IMR-90 (cell line): Measurements from ENCODE around the gene NPFFR1. TPM values are rescaled to one million over a fixed set of nuclear protein-coding genes. Genes with fewer than 3 reads are reported as not detected.

ENCODE experiments used
- ATAC-seq: fragments of 200-7000 bp; cut with Tn5 transposase; 2 replicates; pipeline ENCODE4 v1.9.1; 2020; ENCODE audit warnings: low read depth, mild to moderate bottlenecking, moderate library complexity
- BruUV-seq: library from RNA; stranded (reverse); fragments of 400-500 nt; replicated peaks from 2 replicates; lab custom pipeline; 2021; lab: Mats Ljungman, UMichigan
- CTCF ChIA-PET: fragments of 300-600 bp; formaldehyde crosslinking; extraction: SDS; loops from one replicate; lab custom pipeline; 2021; ENCODE audit warnings: antibody characterized with exemption; lab: Yijun Ruan, JAX
- POLR2A ChIA-PET: fragments of 300-600 bp; sonication (Branson Sonifier 250); formaldehyde crosslinking; loops from one replicate; lab custom pipeline; 2022; ENCODE audit warnings: antibody characterized with exemption; ENCODE audit not compliant: unreplicated experiment; lab: Charles Lee
- DNase-seq: peaks from one replicate; pipeline ENCODE4 v3.0.0; 2013
- H2AFZ ChIP-seq: replicated peaks from 2 replicates; pipeline ENCODE3; 2013; ENCODE audit warnings: low read length, mild to moderate bottlenecking; ENCODE audit not compliant: poor library complexity
- H2AK5ac ChIP-seq: 2 replicates; pipeline ENCODE4 v1.6.1; 2013; ENCODE audit warnings: low read depth, low read length, inconsistent platforms
- H2AK9ac ChIP-seq: replicated peaks from 2 replicates; pipeline ENCODE3; 2013; ENCODE audit warnings: mild to moderate bottlenecking, low read depth, low read length, moderate library complexity; ENCODE audit not compliant: poor library complexity
- H2BK120ac ChIP-seq: 2 replicates; pipeline ENCODE4 v1.6.1; 2013; ENCODE audit warnings: low read depth, low read length, inconsistent platforms
- H2BK15ac ChIP-seq: 3 replicates; pipeline ENCODE4 v1.6.1; 2013; ENCODE audit warnings: low read depth, low read length, inconsistent platforms
- H2BK20ac ChIP-seq: 2 replicates; pipeline ENCODE4 v1.6.1; 2013; ENCODE audit warnings: low read depth, mild to moderate bottlenecking, inconsistent platforms, low read length, moderate library complexity
- H2BK5ac ChIP-seq: 2 replicates; pipeline ENCODE4 v1.6.1; 2013; ENCODE audit warnings: mild to moderate bottlenecking, low read depth, low read length, inconsistent platforms; ENCODE audit not compliant: poor library complexity, severe bottlenecking
- H3K14ac ChIP-seq: replicated peaks from 2 replicates; pipeline ENCODE4 v1.6.1; 2013; ENCODE audit warnings: low read depth, low read length, inconsistent platforms
- H3K18ac ChIP-seq: 2 replicates; pipeline ENCODE4 v1.6.1; 2013; ENCODE audit warnings: low read depth, low read length, control low read depth
- H3K23ac ChIP-seq: 2 replicates; pipeline ENCODE4 v1.6.1; 2013; ENCODE audit warnings: low read depth, low read length, inconsistent platforms
- H3K27ac ChIP-seq: 2 replicates; pipeline ENCODE4 v1.5.1; 2013; ENCODE audit warnings: mild to moderate bottlenecking, control low read depth, low read length; ENCODE audit not compliant: insufficient read depth
- H3K27me3 ChIP-seq: 2 replicates; pipeline ENCODE4 v1.6.1; 2013; ENCODE audit warnings: low read length; ENCODE audit not compliant: control insufficient read depth, insufficient read depth
- H3K36me3 ChIP-seq: 2 replicates; pipeline ENCODE4 v1.6.1; 2013; ENCODE audit warnings: low read length, mixed read lengths; ENCODE audit not compliant: control insufficient read depth, insufficient read depth
- H3K4ac ChIP-seq: 2 replicates; pipeline ENCODE4 v1.6.1; 2013; ENCODE audit warnings: low read depth, low read length, inconsistent platforms
- H3K4me1 ChIP-seq: 2 replicates; pipeline ENCODE4 v1.6.1; 2013; ENCODE audit warnings: low read length, mixed read lengths; ENCODE audit not compliant: control insufficient read depth, insufficient read depth
- H3K4me2 ChIP-seq: 2 replicates; pipeline ENCODE4 v1.6.1; 2013; ENCODE audit warnings: low read depth, mild to moderate bottlenecking, control low read depth, low read length, moderate library complexity
- H3K4me3 ChIP-seq: 2 replicates; pipeline ENCODE4 v1.5.1; 2013; ENCODE audit warnings: low read depth, mild to moderate bottlenecking, control low read depth, low read length, moderate library complexity; ENCODE audit not compliant: insufficient read depth
- H3K56ac ChIP-seq: 2 replicates; pipeline ENCODE4 v1.6.1; 2013; ENCODE audit warnings: low read length, inconsistent platforms; ENCODE audit not compliant: insufficient read depth; ENCODE audit errors: extremely low read depth
- H3K79me1 ChIP-seq, 2 experiments: 2 replicates each; pipeline ENCODE4 v1.6.1; 2013; ENCODE audit warnings: low read length in 2 of 2, inconsistent platforms in 1 of 2, low read depth in 1 of 2
- H3K9ac ChIP-seq: 2 replicates; pipeline ENCODE4 v1.6.1; 2013; ENCODE audit warnings: low read depth, low read length, control low read depth
- H3K9me1 ChIP-seq: 2 replicates; pipeline ENCODE4 v1.6.1; 2013; ENCODE audit warnings: low read length, inconsistent platforms; ENCODE audit not compliant: insufficient read depth
- H3K9me3 ChIP-seq: 2 replicates; pipeline ENCODE4 v1.6.1; 2013; ENCODE audit warnings: low read length; ENCODE audit not compliant: control insufficient read depth, insufficient read depth
- H4K20me1 ChIP-seq: 2 replicates; pipeline ENCODE4 v1.6.1; 2013; ENCODE audit warnings: low read length, inconsistent platforms; ENCODE audit not compliant: insufficient read depth
- H4K5ac ChIP-seq: 2 replicates; pipeline ENCODE4 v1.6.1; 2013; ENCODE audit warnings: mild to moderate bottlenecking, low read depth, low read length, control low read depth
- H4K8ac ChIP-seq, 2 experiments: 2 replicates each; pipeline ENCODE4 v1.6.1; 2013; ENCODE audit warnings: low read depth in 2 of 2, low read length in 2 of 2, control low read depth in 1 of 2, inconsistent platforms in 1 of 2
- H4K91ac ChIP-seq: 2 replicates; pipeline ENCODE4 v1.6.1; 2013; ENCODE audit warnings: low read depth, low read length, inconsistent platforms; ENCODE audit not compliant: insufficient read depth
- BHLHE40 ChIP-seq: fragments of 150-350 bp; IDR thresholded peaks from 2 replicates; pipeline ENCODE4 v1.6.1; 2016; ENCODE audit warnings: mild to moderate bottlenecking, low read depth, low read length
- CEBPB ChIP-seq: IDR thresholded peaks from 2 replicates; pipeline ENCODE4 v1.6.1; 2012; ENCODE audit warnings: low read depth, low read length, improper control_type of control experiment
- CHD1 ChIP-seq: IDR thresholded peaks from 2 replicates; pipeline ENCODE4 v1.6.1; 2012; ENCODE audit warnings: low read depth, low read length, improper control_type of control experiment
- FOS ChIP-seq: fragments of 150-350 bp; IDR thresholded peaks from 2 replicates; pipeline ENCODE4 v1.6.1; 2016; ENCODE audit warnings: low read depth, low read length
- MAFK ChIP-seq: IDR thresholded peaks from 2 replicates; pipeline ENCODE4 v1.6.1; 2012; ENCODE audit warnings: low read depth, low read length, improper control_type of control experiment
- MAZ ChIP-seq: IDR thresholded peaks from 2 replicates; pipeline ENCODE4 v1.6.1; 2012; ENCODE audit warnings: low read depth, mild to moderate bottlenecking, low read length, improper control_type of control experiment, moderate library complexity, borderline replicate concordance
- MXI1 ChIP-seq: IDR thresholded peaks from 2 replicates; pipeline ENCODE4 v1.6.1; 2012; ENCODE audit warnings: low read depth, mild to moderate bottlenecking, low read length, moderate library complexity, borderline replicate concordance
- NFE2L2 ChIP-seq: fragments of 150-350 bp; IDR thresholded peaks from 2 replicates; pipeline ENCODE4 v1.6.1; 2016; ENCODE audit warnings: low read depth, mild to moderate bottlenecking, low read length
- POLR2A ChIP-seq: IDR thresholded peaks from 2 replicates; pipeline ENCODE4 v1.6.1; 2012; ENCODE audit warnings: mild to moderate bottlenecking, low read depth, low read length
- RAD21 ChIP-seq: IDR thresholded peaks from 2 replicates; pipeline ENCODE4 v1.6.1; 2012; ENCODE audit warnings: low read length, improper control_type of control experiment
- RCOR1 ChIP-seq: IDR thresholded peaks from 2 replicates; pipeline ENCODE4 v1.6.1; 2012; ENCODE audit warnings: mild to moderate bottlenecking, low read length, improper control_type of control experiment; ENCODE audit not compliant: insufficient replicate concordance
- RFX5 ChIP-seq: IDR thresholded peaks from 2 replicates; pipeline ENCODE4 v1.8.0; 2012; ENCODE audit warnings: low read depth, mild to moderate bottlenecking, low read length, moderate library complexity
- SMC3 ChIP-seq: fragments of 150-350 bp; IDR thresholded peaks from 2 replicates; pipeline ENCODE4 v1.6.1; 2016; ENCODE audit warnings: low read depth, mild to moderate bottlenecking, antibody characterized with exemption, low read length, moderate library complexity
- WGBS, 2 experiments: methylation state at CpG; one replicate each; pipeline versions ENCODE4 v1.1.5 to v1.1.7; 2013; ENCODE audit warnings: missing lambda C conversion rate in 2 of 2; ENCODE audit not compliant: insufficient read length in 1 of 2; ENCODE audit errors: extremely low coverage in 2 of 2; 5-methylcytosine and 5-hydroxymethylcytosine counted together
- dilution Hi-C: fragments of 300-500 bp; cut with HindIII; formaldehyde crosslinking; loops from one replicate; pipeline ENCODE4 v1.14.3; 2018; ENCODE audit warnings: low sequenced_read_pairs; ENCODE audit not compliant: unreplicated experiment
- in situ Hi-C: fragments of 300-500 bp; cut with MboI; formaldehyde crosslinking; loops from 3 replicates; pipeline ENCODE4 v1.14.3; 2019; ENCODE audit warnings: low sequenced_read_pairs, inconsistent platforms, mixed read lengths
- intact Hi-C: fragments of 100-400 bp; cut with micrococcal nuclease; formaldehyde crosslinking; loops from 2 replicates; pipeline ENCODE4 v1.10.0; 2022
- polyA plus RNA-seq, 3 experiments: library from polyadenylated mRNA; depleted of rRNA; stranded (reverse); fragments of >200 nt; gene quantifications; 2 replicates each; pipeline ENCODE4 v1.2.3, GENCODE V29; 2012; ENCODE audit warnings: low replicate concordance in 1 of 3
- total RNA-seq: library from RNA; depleted of rRNA; stranded (reverse); fragments of >200 nt; gene quantifications from 2 replicates; pipeline ENCODE4 v1.2.3, GENCODE V29; 2012
- TF ChIP-seq, protein P1 (sequence below): conservative IDR thresholded peaks from 2 replicates; pipeline ENCODE4 v1.5.1; 2012; ENCODE audit warnings: mild to moderate bottlenecking, low read depth, low read length, improper control_type of control experiment
- TF ChIP-seq, protein P2 (sequence below): fragments of 150-350 bp; IDR thresholded peaks from 2 replicates; pipeline ENCODE4 v1.6.1; 2016; ENCODE audit warnings: low read depth, mild to moderate bottlenecking, low read length, moderate library complexity, borderline replicate concordance
- TF ChIP-seq, protein P3 (sequence below): fragments of 150-350 bp; IDR thresholded peaks from 2 replicates; pipeline ENCODE4 v1.6.1; 2017; ENCODE audit warnings: mild to moderate bottlenecking, antibody characterized with exemption, low read length, low read depth

Gene NPFFR1
- total and polyA plus RNA-seq, 2 of the 4 experiments (the other 2 are of a cell fraction): not detected

DNA sequence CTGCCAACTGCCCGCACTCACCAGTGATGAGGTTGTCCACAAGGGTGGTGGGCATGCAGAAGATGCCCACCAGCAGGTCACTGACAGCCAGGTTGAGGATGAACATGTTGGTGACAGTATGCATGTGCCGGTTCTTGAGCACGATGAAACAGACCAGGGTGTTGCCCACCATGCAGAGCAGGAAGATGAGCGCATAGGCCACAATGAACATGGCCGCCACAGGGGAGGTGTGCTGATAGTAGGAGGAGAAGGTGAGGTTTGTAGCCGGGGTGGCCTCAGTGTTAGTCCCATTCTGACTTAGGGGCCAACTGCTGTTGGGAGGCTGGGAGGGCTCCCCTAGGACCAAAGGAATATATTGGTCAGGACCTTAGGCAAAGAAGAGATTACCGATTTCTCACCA lies 17.7 kb downstream of the NPFFR1 start:
- ChIA-PET CTCF (interaction anchor here (1.0 kb wide), 1 partner anchor 99 kb away, joined by 3 read pairs; no protein-coding TSS in a partner anchor), POLR2A (no interaction called here)
- H4K5ac ChIP-seq: no peak overlapping the region
- H2BK5ac ChIP-seq: no peak overlapping the region
- H3K36me3 ChIP-seq: no peaks in the 10 kb centered on the region
- dilution Hi-C loops: no loop called here
- no peaks in the 10 kb centered on the region for H3K27me3 ChIP-seq
- H2BK120ac ChIP-seq: peak overlapping the region; percentile 88
- peaks cover 1% of the 10 kb centered on the region; the same call in 1 of the 2 replicates for H3K9me3 ChIP-seq
- DNase-seq (no peak), ATAC-seq (no peak)
- no peaks in the 10 kb centered on the region for H3K79me1 ChIP-seq
- H4K8ac ChIP-seq: peak overlapping the region in 1 of 2 experiments; percentile 60; a peak in 1 of 4 replicates
- in situ Hi-C loops: no loop called here
- no peak overlapping the region for H3K4me3 ChIP-seq
- no peak overlapping the region; the same call in 1 of the 2 replicates for H3K27ac ChIP-seq
- peak overlapping the region; percentile 89 for H2BK20ac ChIP-seq
- no peak for TF ChIP-seq MXI1
- TF ChIP-seq, protein P1, sequence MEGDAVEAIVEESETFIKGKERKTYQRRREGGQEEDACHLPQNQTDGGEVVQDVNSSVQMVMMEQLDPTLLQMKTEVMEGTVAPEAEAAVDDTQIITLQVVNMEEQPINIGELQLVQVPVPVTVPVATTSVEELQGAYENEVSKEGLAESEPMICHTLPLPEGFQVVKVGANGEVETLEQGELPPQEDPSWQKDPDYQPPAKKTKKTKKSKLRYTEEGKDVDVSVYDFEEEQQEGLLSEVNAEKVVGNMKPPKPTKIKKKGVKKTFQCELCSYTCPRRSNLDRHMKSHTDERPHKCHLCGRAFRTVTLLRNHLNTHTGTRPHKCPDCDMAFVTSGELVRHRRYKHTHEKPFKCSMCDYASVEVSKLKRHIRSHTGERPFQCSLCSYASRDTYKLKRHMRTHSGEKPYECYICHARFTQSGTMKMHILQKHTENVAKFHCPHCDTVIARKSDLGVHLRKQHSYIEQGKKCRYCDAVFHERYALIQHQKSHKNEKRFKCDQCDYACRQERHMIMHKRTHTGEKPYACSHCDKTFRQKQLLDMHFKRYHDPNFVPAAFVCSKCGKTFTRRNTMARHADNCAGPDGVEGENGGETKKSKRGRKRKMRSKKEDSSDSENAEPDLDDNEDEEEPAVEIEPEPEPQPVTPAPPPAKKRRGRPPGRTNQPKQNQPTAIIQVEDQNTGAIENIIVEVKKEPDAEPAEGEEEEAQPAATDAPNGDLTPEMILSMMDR: no peak
- TF ChIP-seq CHD1: no peak
- TF ChIP-seq MAFK: no peak
- TF ChIP-seq, protein P2, sequence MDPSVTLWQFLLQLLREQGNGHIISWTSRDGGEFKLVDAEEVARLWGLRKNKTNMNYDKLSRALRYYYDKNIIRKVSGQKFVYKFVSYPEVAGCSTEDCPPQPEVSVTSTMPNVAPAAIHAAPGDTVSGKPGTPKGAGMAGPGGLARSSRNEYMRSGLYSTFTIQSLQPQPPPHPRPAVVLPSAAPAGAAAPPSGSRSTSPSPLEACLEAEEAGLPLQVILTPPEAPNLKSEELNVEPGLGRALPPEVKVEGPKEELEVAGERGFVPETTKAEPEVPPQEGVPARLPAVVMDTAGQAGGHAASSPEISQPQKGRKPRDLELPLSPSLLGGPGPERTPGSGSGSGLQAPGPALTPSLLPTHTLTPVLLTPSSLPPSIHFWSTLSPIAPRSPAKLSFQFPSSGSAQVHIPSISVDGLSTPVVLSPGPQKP: no peak
- TF ChIP-seq RAD21: no peak
- no peak for TF ChIP-seq POLR2A
- no peak for TF ChIP-seq SMC3
- TF ChIP-seq NFE2L2: no peak
- no peak for TF ChIP-seq FOS
- no peak for TF ChIP-seq MAZ
- TF ChIP-seq RCOR1: no peak
- TF ChIP-seq, protein P3, sequence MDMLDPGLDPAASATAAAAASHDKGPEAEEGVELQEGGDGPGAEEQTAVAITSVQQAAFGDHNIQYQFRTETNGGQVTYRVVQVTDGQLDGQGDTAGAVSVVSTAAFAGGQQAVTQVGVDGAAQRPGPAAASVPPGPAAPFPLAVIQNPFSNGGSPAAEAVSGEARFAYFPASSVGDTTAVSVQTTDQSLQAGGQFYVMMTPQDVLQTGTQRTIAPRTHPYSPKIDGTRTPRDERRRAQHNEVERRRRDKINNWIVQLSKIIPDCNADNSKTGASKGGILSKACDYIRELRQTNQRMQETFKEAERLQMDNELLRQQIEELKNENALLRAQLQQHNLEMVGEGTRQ: no peak
- TF ChIP-seq RFX5: no peak
- no peak for TF ChIP-seq CEBPB
- no peak for TF ChIP-seq BHLHE40
- peak overlapping the region; percentile 88 for H3K4ac ChIP-seq
- H3K4me1 ChIP-seq: peaks cover 11% of the 10 kb centered on the region
- H2AK5ac ChIP-seq: peak overlapping the region; percentile 85
- peak overlapping the region; percentile 75; the same call in 2 of the 3 replicates for H2BK15ac ChIP-seq
- intact Hi-C loops: loop anchor here (2.0 kb wide), 1 partner anchor 99 kb away; no protein-coding TSS in a partner anchor
- H3K23ac ChIP-seq: no peak overlapping the region
- H3K56ac ChIP-seq: no peak overlapping the region
- H4K91ac ChIP-seq: peak overlapping the region; percentile 58
- peak overlapping the region; percentile 22 for H2AFZ ChIP-seq
- no peak overlapping the region for H3K18ac ChIP-seq
- H3K14ac ChIP-seq: 0 out of 2 replicates have a peak overlapping the region, but pooled peaks have one; percentile 83
- WGBS, 2 experiments: 96% methylated on average over 4 of the region's 7 CpGs; no CpG with 5 or more reads in 1 of the 2 experiments
- peak overlapping the region; percentile 43 for H2AK9ac ChIP-seq
- no TSS peak for BruUV-seq
- peaks cover 8% of the 10 kb centered on the region; the same call in 1 of the 2 replicates for H4K20me1 ChIP-seq
- H3K9ac ChIP-seq: no peak overlapping the region
- H3K4me2 ChIP-seq: no peak overlapping the region
- H3K9me1 ChIP-seq: peaks cover 13% of the 10 kb centered on the region
